C4-2B (cell line): ENCODE results near the gene TSPAN18.

Source experiments
- H3K27ac ChIP-seq: fragments of 450-650 bp; 2 replicates; pipeline ENCODE4 v1.5.1; 2017
- ZFX ChIP-seq: fragments of 450-650 bp; IDR thresholded peaks from 2 replicates; pipeline ENCODE4 v1.6.1; 2017
- TF ChIP-seq, protein P1 (sequence below): fragments of 450-650 bp; conservative IDR thresholded peaks from 2 replicates; pipeline ENCODE4 v1.5.1; 2017; ENCODE audit warnings: mild to moderate bottlenecking

TSPAN18 gene

DNA sequence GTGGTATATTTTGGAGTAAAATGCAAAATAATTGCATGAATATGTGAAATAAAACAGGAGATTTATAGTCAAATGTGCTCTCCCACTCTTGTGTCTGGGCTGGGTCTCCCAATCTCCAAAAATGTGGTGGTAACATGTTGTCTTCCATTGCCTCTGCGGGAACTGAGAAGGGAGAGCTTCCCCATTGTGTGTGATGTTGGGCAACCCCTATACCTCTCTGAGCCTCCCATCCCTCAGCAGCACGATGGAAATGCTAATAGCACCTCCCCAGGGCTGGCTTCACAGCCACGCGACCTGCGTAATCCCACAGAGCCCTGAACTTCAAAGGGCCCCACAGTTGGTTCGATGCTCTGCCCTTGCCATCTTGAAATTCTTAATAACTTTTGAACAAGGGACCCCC is 151.9 kb downstream of the TSPAN18 start:
- no peak overlapping the region for H3K27ac ChIP-seq
- TF ChIP-seq, protein P1, sequence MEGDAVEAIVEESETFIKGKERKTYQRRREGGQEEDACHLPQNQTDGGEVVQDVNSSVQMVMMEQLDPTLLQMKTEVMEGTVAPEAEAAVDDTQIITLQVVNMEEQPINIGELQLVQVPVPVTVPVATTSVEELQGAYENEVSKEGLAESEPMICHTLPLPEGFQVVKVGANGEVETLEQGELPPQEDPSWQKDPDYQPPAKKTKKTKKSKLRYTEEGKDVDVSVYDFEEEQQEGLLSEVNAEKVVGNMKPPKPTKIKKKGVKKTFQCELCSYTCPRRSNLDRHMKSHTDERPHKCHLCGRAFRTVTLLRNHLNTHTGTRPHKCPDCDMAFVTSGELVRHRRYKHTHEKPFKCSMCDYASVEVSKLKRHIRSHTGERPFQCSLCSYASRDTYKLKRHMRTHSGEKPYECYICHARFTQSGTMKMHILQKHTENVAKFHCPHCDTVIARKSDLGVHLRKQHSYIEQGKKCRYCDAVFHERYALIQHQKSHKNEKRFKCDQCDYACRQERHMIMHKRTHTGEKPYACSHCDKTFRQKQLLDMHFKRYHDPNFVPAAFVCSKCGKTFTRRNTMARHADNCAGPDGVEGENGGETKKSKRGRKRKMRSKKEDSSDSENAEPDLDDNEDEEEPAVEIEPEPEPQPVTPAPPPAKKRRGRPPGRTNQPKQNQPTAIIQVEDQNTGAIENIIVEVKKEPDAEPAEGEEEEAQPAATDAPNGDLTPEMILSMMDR, result no peak
- TF ChIP-seq ZFX, result no peak

DNA sequence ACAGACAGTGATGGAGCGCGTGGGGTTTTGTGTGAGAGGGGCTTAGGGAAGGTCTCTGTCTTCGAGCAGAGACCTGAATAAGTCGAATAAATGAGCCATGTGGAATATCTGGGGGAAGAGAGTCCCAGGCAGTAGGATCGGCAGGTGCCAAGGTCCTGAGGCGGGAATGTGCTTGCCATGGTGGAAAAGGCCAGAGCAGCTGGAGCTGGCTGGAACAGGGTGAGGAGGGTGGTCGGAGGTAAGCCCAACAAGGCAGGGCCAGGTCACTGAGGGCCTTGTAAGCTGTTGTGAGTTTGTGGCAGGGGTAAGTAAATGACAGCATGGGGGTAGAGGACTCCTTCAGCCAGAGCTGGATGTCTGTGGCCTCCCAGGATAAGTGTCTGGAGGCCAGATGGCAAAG is 152.7 kb downstream of the TSPAN18 start:
- TF ChIP-seq ZFX, result no peak
- TF ChIP-seq, protein P1, result no peak
- H3K27ac ChIP-seq, result no peak overlapping the region

DNA sequence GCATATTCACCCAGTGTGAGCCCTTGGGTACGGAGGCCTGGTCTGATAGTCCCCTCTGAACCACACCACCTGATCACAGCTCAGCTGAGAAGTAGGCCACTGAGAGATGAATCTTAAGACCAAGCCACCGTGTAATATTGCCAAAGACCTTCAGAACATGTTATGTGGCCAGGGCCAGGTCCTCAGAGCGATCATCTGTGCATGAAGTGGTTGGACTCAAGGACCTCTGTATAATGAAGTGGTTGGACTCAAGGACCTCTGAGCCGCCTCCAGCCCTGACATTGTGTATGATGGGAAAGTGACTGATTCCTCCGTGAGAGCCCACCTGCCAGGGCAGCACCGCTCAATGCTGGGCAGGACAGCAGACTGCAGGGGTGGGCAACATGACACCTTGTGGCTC is 153.7 kb downstream of the TSPAN18 start:
- no peak overlapping the region for H3K27ac ChIP-seq
- no peak for TF ChIP-seq ZFX
- TF ChIP-seq, protein P1, result no peak

DNA sequence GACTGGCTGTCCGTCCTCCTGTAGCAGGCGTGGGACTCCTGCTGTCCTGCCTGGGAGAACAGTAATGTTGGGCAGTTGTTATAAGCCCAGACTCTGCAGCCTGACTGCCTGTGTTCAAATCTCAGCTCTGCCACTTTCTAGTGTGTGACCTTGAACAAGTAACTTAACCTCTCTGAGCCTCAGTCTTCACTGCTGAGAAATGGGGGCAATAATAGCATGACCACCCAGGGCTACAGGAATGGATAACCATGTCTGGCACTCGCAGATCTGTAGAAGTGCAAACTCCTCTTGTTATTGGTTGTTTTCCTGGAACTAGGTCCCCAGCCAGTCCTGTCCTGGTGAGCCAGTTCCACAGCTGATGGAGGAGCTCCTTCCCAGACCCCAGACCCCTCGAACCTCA is 154.2 kb downstream of the TSPAN18 start:
- no peak for TF ChIP-seq ZFX
- TF ChIP-seq, protein P1, result no peak
- no peak overlapping the region for H3K27ac ChIP-seq

DNA sequence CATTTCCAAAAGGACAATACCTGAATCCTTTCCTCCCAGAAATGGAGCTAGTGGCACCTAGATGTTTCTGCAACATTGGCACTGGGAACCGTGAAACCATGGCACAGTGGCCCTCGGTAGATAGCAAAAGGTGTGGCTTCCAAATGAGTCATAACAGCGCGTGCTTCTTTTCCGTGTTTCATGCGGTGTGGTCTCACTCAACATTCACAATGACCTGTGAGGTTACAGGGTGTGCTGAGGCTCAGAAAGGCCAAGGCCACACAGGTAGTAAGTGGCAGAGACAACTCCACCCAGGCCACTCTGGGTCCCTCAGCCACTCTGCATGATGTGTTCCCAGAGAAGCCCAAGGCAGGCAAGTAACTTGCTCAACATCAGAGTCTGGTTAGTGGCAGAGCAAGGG is 156.5 kb downstream of the TSPAN18 start:
- TF ChIP-seq, protein P1, result no peak
- TF ChIP-seq ZFX, result no peak
- H3K27ac ChIP-seq, result no peak overlapping the region

DNA sequence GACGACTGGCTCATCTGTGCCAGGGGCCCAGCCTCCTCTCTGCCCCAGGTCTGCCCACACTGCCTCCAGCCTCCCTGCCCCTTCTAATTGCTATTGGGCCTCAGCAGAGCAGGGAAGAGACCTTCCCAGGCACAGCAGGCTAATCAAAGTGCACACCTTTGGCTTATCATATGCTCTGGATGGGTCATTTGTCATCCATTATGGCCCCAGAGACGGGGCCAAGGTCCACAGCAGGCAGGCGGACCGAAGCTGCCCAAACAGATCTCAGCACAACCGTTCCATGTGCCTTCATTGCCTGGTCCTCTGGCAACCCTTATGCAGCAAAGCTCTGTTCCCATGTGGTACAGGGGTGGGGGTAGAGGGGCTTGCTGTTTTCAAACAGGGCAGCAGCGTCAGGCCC is 157.3 kb downstream of the TSPAN18 start:
- no peak for TF ChIP-seq ZFX
- TF ChIP-seq, protein P1, result no peak
- H3K27ac ChIP-seq, result no peak overlapping the region

DNA sequence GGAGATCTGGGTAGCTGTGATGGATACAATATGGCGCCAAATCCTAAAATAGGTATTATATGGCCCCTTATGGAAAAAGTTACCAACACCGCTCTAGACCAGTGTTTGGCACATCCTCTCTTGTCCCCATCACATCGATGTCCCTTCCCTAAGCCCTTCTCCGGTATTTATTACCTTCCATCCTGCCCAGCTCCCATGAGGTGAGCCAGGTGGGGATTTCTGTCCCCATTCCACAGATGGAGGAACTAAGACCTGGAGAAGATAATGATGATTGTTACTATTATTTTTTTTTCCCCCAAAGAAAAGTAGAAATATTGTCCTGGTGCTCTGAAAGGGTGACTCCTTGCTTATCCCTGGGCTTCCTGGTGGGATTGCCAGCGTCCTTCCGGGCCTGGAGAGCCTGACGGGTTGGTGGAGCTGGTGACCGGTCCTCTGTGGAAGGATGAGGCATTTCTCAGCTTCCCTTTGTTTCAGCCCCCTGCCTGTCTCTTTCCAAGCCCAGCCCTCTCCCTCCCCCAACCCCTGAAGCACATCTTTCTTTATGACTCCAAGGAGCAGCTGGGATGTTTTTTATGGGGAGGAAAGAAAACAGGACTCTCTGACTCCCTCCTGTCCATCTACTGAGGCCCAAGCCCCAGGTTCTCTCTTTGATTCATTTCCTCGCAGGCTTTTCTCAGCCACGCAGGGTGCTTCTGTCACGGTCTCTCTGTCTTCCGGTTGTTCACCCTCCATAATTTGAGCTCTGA is 158.5 kb downstream of the TSPAN18 start:
- TF ChIP-seq, protein P1, result no peak
- no peak for TF ChIP-seq ZFX
- H3K27ac ChIP-seq, result no peak overlapping the region
